Measurements from ENCODE around the gene RPL19.
A peak's percentile ranks its signal among the peaks of the same experiment; 100 is the strongest.
"Not testable (repeated sequence)": the region's sequence is repeated elsewhere in the genome, so short reads cannot be mapped to it uniquely, and the experiment has no call there.

RPL19 gene

GRCh38 chr17:39240631-39241030, 40.5 kb downstream of the RPL19 start:
- no peak for DNase-seq

- DNase-seq: no peak
These were observed 43.1 kb downstream of the RPL19 start for GRCh38 chr17:39243155-39243554.

DNA sequence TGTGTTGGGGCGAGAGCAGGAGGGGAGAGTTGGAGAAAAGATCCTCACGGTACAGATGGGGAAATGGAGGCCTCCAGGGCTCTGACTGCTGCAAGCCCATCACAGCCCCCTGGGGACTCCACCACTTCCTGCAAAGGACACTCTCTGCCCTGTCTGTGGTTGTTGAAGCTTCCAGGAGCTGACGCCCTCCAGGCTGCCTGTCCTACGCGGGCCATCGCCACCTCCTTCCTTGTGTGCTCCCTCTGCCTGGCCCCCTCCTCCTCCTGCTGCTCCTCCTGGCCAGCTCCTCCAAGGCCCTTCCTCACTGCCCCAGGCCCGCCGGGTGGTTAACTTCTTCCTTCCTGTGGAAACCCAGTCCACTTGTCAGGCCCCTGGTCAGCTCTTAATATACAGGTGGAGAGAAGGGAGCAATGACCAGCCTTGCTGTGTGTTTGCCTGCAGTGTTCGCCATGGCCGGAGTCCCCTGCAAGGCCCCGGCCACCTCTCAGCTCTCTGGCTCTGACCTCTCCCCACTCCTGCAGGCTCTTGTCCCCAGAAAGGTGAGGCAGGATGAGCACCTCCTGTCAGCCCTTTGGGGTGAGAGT, 44.0 kb downstream of the RPL19 start:
- no peak for DNase-seq

DNA sequence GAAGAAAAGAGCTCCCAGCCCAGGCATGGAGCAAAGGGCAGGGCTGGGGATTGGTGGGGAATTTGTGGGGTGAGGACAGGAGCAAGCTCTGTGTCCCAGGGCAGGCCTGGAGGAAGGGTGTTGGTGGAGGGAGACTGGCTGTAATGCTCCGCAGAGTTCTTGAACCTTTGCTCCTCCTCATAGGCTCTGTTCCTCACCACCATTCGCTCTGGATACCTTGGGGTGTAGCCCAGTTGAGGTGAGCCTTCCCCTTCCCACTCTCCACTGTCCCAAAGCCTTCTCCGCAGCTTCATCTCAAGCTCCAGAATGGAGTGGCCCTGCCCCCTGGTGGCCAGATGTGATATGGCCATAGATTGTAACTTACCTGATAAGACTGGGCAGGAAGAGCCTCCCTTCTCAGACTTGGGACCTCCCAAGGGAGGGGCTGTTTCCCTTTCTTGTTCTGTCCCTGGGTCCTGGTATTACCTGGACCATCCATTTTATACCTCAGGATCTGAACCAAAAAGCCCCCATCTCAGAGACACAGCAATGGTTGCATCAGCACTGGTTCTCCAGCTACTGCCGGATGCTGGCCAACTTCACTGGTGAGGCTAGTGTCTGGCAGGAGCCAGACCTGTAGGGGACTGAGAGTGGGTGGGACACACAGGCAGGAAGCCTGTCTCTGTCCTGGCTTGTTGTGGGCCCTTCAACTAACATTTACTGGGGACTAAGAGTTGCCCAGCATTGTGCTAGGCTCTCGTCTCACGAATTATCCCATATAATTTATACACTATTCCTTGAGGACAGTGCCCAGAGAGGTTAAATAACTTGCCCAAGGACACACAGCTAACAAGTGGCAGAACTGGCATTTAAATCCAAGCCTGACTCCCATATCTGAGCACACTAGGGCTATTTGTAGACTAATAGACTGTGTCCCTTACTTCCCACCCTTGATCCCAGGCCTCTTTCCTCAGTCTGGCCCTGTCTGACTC, 44.8 kb downstream of the RPL19 start:
- DNase-seq: peak in 46 of 51 donors; percentile 5 to 93 (median 64)

DNA sequence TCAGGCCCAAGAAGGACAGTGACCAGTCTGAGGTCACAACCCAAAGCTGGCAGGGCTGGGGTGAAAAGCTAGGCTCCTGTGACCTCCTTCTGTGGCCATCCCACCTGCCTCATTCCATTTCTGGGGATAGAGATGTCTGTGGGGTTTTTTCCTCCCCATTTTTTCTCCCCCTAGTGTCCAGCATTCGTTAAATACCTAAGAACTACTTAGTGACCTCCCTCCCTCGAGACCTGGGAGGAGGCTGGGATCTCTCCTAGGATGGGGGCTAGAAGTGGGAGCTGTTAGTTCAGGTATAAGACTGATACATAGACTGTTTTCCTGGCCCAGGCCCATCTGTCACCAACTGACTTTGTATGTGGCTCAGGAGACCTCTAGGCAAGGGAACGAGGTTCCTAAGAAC, 46.2 kb downstream of the RPL19 start:
- no peak for DNase-seq

DNA sequence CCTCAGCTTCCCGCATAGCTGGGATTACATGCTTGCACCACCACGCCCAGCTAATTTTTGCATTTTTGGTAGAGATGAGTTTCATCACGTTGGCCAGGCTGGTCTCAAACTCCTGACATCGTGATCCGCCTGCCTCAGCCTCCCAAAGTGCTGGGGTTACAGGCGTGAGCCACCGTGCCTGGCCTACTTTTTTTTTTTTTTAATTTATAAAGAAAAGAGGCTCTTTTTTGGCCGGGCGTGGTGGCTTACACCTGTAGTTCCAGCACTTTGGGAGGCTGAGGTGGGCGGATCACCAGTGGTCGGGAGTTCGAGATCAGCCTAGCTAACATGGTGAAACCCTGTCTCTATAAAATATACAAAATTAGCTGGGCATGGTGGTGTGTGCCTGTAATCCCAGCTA, 50.0 kb downstream of the RPL19 start:
- DNase-seq: not testable (repeated sequence)

DNA sequence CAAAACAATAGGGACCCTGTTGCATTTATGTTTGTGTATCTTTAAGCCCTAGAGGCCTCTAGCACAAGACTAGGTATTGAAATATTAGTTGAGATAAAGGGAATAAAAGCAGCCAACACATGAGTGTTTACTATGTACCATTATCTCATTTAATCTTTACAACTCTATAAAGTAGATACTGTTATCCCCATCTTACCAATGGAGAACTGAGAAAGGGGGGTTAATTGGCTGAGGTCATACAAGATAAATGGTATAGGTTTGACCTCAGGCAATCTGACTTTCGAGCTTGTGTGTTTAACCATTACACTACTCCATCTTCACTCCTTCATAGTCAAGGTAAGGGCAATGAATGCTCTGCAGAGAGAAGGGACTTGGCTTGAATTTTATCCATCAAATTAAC, 51.9 kb downstream of the RPL19 start:
- no peak for DNase-seq

- DNase-seq: no peak
These were observed 52.8 kb downstream of the RPL19 start for GRCh38 chr17:39252788-39253460.
